ENCODE measurements around the gene IMPDH1.

Gene IMPDH1

DNA sequence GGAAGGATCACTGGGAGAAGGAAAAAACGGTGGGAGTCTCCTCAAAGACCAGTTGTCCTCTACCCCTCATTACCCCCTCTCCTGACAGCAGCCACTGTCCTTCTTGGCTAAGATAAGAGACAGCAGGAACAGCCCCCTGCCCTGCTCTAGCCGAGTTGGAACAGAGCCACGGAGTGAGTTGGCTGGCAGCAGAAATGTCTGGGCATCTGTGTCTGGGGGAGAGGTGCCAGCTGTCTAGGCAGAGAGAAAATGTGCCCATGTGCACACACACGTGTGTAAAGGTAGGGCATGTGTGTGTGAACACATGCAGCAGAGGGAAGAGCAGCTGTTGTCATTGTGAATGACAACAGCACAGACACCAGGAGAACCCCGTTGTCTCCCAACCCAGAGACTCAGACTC is 36.5 kb upstream of the IMPDH1 start:
- DNase-seq (ENCODE audit: low read depth), result no peak
- H3K4me3 ChIP-seq (ENCODE audit: low read length), result no peak overlapping the region
- TF ChIP-seq, protein P1, sequence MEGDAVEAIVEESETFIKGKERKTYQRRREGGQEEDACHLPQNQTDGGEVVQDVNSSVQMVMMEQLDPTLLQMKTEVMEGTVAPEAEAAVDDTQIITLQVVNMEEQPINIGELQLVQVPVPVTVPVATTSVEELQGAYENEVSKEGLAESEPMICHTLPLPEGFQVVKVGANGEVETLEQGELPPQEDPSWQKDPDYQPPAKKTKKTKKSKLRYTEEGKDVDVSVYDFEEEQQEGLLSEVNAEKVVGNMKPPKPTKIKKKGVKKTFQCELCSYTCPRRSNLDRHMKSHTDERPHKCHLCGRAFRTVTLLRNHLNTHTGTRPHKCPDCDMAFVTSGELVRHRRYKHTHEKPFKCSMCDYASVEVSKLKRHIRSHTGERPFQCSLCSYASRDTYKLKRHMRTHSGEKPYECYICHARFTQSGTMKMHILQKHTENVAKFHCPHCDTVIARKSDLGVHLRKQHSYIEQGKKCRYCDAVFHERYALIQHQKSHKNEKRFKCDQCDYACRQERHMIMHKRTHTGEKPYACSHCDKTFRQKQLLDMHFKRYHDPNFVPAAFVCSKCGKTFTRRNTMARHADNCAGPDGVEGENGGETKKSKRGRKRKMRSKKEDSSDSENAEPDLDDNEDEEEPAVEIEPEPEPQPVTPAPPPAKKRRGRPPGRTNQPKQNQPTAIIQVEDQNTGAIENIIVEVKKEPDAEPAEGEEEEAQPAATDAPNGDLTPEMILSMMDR (conservative IDR thresholded peaks at IDR 0.05; ENCODE audit: low read length), result no peak

DNA sequence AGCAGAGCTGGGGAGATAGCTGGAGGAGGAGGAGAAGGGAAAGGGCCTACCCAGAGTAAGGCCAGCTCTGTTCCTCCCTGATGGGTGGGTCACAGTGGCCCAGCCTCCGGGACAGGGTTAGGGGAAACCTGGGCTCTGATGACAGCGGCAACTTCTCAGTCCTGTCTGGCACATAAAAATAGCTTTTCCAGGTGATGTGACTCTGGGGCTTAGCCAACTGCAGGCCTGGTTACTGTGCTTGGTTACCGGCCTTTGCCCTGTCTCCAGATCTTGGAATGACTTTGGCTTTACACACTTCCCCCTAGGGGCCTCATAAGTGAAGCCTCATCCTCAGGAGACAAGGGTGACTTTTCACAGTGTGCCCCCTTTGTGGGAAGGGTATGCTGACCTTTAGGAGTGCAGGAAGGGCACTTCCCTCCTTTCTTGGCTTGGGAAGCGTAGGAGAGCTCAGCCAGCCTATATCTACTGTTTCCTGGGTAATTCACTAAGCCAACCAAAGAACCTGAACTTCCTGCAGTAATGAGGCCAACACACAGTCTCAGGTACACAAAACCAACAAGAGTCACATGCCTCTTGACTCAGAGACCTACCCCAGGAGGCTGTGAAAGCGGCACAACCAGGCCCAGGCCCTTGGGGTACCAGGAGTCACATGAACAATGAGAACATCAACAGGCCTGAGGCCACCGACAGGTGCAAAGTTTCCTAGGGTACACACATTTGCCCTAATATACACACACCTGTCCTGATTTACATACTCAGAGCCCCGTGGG is 34.2 kb upstream of the IMPDH1 start:
- no peak overlapping the region for H3K4me3 ChIP-seq (ENCODE audit: low read length)
- DNase-seq (ENCODE audit: low read depth), result no peak
- TF ChIP-seq, protein P1 (conservative IDR thresholded peaks at IDR 0.05; ENCODE audit: low read length), result no peak

DNA sequence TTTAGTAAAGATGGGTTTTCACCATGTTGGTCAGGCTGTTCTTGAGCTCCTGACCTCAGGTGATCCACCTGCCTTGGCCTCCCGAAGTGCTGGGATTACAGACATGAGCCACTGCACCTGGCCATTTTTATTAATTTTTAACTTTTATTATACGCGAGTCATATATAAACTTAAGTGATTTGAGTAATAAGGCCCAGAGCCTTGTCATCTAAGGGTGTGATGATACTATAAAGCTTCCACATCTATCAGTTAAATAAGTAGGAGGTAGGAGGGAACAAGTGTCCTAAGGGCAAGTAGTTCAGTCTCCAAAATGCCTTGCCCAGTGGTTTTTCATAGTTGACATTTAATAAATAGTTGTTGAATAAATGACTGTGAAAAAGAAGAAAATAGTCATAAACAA is 32.6 kb upstream of the IMPDH1 start:
- TF ChIP-seq, protein P1 (conservative IDR thresholded peaks at IDR 0.05; ENCODE audit: low read length), result no peak
- no peak overlapping the region for H3K4me3 ChIP-seq (ENCODE audit: low read length)
- DNase-seq (ENCODE audit: low read depth), result no peak

DNA sequence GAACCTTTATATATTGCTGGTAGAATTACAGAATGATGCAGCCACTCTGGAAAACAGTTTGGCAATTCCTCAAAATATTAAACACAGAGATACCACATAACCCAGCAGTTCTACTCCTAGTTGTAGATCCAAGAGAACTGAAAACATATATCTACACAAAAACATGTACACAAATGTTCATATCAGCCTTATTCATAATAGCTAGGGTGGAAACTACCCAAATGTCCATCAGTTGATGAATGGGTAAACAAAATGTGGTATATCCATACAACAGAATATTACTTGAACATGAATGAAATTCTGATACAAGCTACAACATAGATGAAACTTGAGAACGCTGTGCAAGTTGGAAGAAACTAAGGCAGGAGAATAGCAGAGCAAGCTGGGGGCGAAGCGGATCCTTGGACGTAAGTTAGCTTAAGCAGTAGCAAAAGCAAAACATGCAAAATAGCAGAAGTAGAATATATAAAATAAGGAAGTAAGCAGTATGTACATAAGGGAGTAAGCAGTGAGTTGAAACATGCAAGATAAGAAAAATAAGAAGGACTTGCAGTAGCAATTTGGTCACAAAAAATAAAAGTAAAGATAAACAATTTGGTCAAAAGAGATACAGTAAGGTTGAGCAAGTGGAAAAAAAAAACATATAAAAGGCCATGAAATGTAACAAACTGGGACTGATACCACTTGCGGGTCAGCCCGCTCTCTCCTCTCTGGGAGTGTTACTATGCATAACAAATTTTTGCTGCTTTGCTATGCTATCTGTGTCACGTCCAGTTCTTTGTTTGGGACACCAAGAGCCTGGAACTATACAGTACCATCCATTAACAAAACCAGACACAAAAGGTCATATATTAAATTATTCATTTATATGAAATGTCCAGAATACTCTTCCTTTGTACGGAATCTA is 27.9 kb upstream of the IMPDH1 start:
- no peak for DNase-seq (ENCODE audit: low read depth)
- H3K4me3 ChIP-seq (ENCODE audit: low read length), result no peak overlapping the region
- TF ChIP-seq, protein P1 (conservative IDR thresholded peaks at IDR 0.05; ENCODE audit: low read length), result no peak

DNA sequence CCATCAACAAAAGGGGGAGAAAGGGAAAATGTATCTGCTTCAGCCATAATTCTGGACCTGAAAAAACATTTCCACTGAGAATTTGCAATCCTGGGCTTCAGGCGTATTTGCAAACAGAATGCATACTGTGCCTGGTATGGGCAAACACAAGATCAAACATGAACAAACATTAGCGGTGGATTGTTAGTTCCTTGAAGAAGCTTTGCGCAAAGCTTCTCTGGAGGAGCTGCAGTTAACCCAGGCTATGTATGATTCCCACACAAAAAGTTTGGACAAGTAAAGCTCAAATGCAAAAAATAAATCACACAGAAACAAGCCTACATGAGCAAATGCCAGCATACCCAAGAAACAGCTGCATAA is 25.5 kb upstream of the IMPDH1 start:
- H3K4me3 ChIP-seq (ENCODE audit: low read length), result no peak overlapping the region
- TF ChIP-seq, protein P1 (conservative IDR thresholded peaks at IDR 0.05; ENCODE audit: low read length), result no peak

DNA sequence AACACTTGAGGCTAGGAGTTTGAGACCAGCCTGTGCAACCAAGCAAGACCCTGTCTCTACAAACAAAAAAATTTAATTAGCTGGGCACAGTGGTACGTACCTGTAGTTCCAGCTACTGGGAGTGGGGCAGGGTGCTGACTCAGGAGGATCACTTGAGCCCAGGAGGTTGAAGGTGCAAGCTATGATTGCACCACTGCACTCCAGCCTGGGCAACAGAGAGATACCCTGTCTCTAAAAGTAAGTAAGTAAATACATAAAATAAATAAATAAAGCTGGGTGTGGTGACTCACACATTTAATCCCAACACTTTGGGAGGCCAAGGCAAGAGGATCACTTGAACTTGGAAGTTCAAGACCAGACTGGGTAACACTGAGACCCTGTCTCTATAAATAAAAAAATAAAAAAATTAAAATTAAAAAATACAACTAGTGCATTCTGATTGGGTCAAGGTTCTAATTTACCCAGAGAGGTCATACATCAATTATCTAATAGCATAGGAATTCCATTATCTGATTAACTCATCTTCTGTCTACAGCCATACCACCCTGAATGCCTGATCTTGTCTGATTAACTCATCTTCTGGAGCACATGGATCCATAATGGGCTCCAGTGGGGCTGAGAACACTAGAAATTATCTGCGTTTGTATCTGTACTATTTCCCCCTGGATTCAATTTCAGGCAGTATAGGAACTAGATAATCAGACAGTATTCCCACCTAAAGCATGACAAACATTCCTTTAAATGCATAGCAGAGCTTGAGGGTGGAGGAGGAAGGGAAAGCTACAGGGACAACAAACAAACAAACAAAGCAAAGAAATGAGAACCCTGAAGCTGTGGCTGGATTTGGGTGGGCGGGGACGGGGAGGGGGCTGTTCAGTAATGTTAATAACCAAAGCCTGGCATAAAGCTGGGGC is 24.9 kb upstream of the IMPDH1 start:
- no peak overlapping the region for H3K4me3 ChIP-seq (ENCODE audit: low read length)
- TF ChIP-seq, protein P1 (conservative IDR thresholded peaks at IDR 0.05; ENCODE audit: low read length), result no peak
- no peak for DNase-seq (ENCODE audit: low read depth)

More for the DNA sequence above, 25.5 kb upstream of the IMPDH1 start:
- DNase-seq (ENCODE audit: low read depth), result no peak
